Measurements from ENCODE around the gene SPATA21.

DNA sequence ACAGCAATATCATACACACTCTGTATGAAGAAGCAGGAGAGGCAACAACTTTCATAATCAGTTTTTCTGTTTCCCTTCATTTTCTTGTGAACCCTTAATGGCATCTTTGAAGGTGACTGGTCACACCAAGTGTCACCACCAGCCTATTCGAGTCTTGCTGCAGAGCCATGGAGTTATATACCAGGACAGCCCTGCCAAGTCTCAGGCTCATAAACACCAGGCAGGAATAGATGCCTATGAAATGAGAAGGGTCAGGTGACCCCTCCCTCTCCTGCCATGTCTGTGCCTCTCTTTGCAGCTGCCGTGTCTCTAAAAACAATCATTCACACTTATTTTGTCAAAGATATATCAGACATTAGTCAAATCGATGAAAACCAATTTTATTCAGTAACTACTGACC, 31.3 kb upstream of the SPATA21 start:
- TF ChIP-seq EZH2 (IDR thresholded peaks at IDR 0.05; ENCODE audit: borderline replicate concordance, insufficient read depth, low read length, poor library complexity, severe bottlenecking), result no peak
- TF ChIP-seq, protein P1, sequence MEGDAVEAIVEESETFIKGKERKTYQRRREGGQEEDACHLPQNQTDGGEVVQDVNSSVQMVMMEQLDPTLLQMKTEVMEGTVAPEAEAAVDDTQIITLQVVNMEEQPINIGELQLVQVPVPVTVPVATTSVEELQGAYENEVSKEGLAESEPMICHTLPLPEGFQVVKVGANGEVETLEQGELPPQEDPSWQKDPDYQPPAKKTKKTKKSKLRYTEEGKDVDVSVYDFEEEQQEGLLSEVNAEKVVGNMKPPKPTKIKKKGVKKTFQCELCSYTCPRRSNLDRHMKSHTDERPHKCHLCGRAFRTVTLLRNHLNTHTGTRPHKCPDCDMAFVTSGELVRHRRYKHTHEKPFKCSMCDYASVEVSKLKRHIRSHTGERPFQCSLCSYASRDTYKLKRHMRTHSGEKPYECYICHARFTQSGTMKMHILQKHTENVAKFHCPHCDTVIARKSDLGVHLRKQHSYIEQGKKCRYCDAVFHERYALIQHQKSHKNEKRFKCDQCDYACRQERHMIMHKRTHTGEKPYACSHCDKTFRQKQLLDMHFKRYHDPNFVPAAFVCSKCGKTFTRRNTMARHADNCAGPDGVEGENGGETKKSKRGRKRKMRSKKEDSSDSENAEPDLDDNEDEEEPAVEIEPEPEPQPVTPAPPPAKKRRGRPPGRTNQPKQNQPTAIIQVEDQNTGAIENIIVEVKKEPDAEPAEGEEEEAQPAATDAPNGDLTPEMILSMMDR (IDR thresholded peaks at IDR 0.05; ENCODE audit: poor library complexity, severe bottlenecking), result no peak

Data from neural cell (in vitro differentiated cells).